UCSD-AML1 (cell line): ENCODE results near the gene ALDH3B2.
A peak's percentile ranks its signal among the peaks of the same experiment; 100 is the strongest.
"Not testable (repeated sequence)": the region's sequence is repeated elsewhere in the genome, so short reads cannot be mapped to it uniquely, and the experiment has no call there.

Experiments
- DNase-seq: peaks from one replicate; lab custom pipeline; 2025; ENCODE audit not compliant: unreplicated experiment; lab: John Stamatoyannopoulos, UW

The ALDH3B2 gene

GRCh38 chr11:67674442-67674871 lies at the start of gene ALDH3B2:
Gene ALDH3B2, minus strand, starts transcription at chr11:67674623. Its CDS starts 7,688 bp downstream, at chr11:67666935.
- DNase-seq = no peak

GRCh38 chr11:67723036-67723435 lies 48.6 kb upstream of the ALDH3B2 start:
- DNase-seq = not testable (repeated sequence)

- DNase-seq = not testable (repeated sequence)
Measured at GRCh38 chr11:67716226-67716625, 41.8 kb upstream of the ALDH3B2 start.

- DNase-seq = not testable (repeated sequence)
Measured at GRCh38 chr11:67715801-67716200, 41.4 kb upstream of the ALDH3B2 start.

GRCh38 chr11:67713892-67714509 lies 39.6 kb upstream of the ALDH3B2 start:
- not testable (repeated sequence) for DNase-seq

GRCh38 chr11:67711676-67712075 lies 37.3 kb upstream of the ALDH3B2 start:
- not testable (repeated sequence) for DNase-seq

- not testable (repeated sequence) for DNase-seq
Measured at GRCh38 chr11:67711212-67711611, 36.8 kb upstream of the ALDH3B2 start.

GRCh38 chr11:67709806-67710205 lies 35.4 kb upstream of the ALDH3B2 start:
- DNase-seq = not testable (repeated sequence)

GRCh38 chr11:67705264-67705663 lies 30.8 kb upstream of the ALDH3B2 start:
- no peak for DNase-seq

GRCh38 chr11:67704524-67704923 lies 30.1 kb upstream of the ALDH3B2 start:
- DNase-seq = no peak

- DNase-seq = not testable (repeated sequence)
Measured at GRCh38 chr11:67703709-67704108, 29.3 kb upstream of the ALDH3B2 start.

GRCh38 chr11:67700548-67701262 lies 26.3 kb upstream of the ALDH3B2 start:
- no peak for DNase-seq

- DNase-seq = no peak
Measured at GRCh38 chr11:67700141-67700540, 25.7 kb upstream of the ALDH3B2 start.

GRCh38 chr11:67699521-67699920 lies 25.1 kb upstream of the ALDH3B2 start:
- no peak for DNase-seq

GRCh38 chr11:67698247-67698646 lies 23.8 kb upstream of the ALDH3B2 start:
- peak; percentile 18 for DNase-seq

GRCh38 chr11:67697846-67698245 lies 23.4 kb upstream of the ALDH3B2 start:
- no peak for DNase-seq

GRCh38 chr11:67696998-67697397 lies 22.6 kb upstream of the ALDH3B2 start:
- DNase-seq = no peak

- DNase-seq = no peak
Measured at GRCh38 chr11:67695606-67696005, 21.2 kb upstream of the ALDH3B2 start.

- DNase-seq = no peak
Measured at GRCh38 chr11:67694875-67695555, 20.6 kb upstream of the ALDH3B2 start.

GRCh38 chr11:67691149-67691548 lies 16.7 kb upstream of the ALDH3B2 start:
- no peak for DNase-seq

- DNase-seq = no peak
Measured at GRCh38 chr11:67689178-67689577, 14.8 kb upstream of the ALDH3B2 start.

- no peak for DNase-seq
Measured at GRCh38 chr11:67687986-67688385, 13.6 kb upstream of the ALDH3B2 start.
